Stimulated activated CD8-positive, alpha-beta memory T cell treated with anti-CD3 and anti-CD28 coated beads, Interleukin-12 subunit alpha, Interleukin-12 subunit beta, amount 100 ng/mL, for 1 hour (primary cell): ENCODE results near the gene TUFT1.
"Not testable (repeated sequence)": the region's sequence is repeated elsewhere in the genome, so short reads cannot be mapped to it uniquely, and the experiment has no call there.

Experiments
- DNase-seq: peaks from one replicate; pipeline ENCODE4 v3.0.0-alpha.2; 2020; ENCODE audit warnings: low read depth

The TUFT1 gene

DNA sequence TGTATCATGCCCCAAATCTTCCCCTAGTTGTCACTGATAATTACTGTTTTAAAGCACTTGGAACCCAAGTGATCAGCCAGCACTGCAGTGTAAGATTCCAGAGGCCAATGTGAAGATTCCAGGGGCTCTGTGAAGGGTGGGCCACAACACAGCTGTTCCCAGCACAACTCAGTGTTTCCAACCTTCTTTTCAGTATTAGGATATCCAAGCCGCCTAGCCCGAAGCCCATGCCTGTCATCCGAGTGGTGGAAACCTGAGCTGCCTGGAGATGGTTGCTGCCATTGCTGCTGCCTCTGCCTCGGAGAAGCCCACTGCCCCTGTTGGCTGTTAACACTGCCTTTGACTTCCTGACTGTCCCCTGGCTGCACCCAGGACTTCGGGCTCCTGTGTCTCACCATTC lies 41.3 kb downstream of the TUFT1 start:
- no peak for DNase-seq

DNA sequence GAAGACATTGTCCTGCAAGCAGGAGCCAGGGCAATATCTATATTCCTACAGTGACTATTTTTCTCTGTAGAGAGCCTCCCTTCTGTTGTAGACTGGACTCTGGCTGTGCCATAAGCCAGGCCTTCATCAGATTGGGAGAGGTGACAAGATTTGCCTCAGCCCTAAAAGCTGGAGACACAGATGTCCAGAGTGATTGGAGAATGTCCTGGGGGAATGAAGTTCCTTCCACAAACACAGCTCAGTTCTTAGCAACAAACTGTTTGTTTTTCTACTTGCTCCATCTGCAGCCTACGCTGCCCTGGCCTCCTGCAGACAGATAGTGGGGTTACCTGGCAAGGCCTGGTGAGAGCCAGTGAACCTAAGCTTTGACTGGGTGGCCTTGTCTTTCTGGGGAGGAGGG lies 41.8 kb downstream of the TUFT1 start:
- DNase-seq, result no peak

DNA sequence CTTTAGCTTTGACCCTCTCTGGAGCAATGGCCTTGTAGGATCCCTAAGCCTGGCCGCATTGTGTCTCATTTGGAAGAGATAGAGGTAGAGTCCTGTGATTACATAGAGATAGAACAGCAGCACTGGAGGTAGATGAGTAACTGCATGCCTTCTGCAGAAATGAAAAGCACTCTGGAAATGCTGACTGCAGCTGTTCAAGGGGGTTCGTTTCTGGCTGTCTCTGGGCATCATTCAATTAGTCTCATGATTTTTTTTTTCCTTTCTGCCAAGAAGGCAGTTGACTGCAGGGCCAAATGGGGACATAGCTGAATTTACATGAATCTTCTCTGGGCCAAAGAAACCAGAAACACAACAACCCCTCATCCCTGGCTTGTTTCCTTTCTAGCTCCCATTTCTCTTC lies 43.7 kb downstream of the TUFT1 start:
- DNase-seq, result no peak

DNA sequence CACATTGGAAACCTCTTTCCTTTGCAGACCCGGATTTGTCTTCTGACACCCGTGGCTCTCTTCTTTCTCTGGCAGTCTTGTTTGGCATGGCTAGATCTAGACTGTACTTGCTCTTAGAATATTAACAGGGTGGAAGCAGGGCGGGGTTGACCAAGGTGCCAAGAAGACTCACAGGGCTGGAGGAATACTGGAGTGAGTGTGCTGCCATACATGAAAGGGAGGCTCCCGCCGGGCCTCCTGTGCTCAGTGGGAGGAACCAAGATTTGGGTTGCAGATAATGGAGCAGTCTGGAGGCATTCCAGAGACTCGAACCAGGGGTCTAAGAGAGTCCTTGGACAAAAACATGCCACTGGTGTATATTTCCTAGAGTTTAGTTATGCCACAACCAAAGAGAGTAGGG lies 44.2 kb downstream of the TUFT1 start:
- DNase-seq, result no peak

DNA sequence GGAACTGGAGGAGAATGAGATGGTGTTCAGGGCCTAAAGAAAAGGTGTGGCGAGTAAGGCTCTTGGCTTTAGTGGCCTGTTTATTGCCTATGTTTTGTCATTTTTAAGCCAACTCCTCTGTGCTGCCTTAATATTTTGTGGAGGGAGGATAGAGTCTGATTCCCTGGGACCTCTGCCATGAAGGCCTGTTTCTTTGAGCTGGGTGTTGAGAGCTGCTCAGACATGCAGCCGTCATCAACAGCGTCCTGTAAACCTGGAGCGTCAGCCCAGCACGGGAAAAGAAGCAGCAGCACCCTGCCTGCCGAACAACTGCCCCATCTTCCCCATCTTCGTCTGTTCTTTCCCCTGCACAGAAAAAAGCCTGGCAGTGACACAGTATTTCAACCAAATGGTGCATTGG lies 44.7 kb downstream of the TUFT1 start:
- DNase-seq, result no peak

DNA sequence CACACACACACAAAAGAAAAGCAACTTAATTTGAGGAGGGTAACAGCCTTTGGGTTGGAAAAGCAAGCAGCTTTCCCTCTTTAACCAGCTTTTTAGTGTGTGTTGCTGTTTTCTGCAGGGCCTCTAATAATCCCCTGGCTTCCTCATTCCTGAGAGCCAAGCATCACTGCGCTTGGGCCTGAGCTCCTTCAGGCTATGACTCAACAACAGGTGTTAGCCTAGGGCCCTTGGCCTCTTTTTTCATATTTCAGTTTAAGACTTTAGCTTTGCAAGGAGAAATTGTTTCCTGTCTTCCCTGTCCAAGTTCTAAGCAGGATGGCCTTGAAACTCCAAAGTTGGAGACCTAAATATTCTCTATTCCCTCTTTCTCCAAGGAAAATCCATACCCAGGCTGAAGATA lies 45.5 kb downstream of the TUFT1 start:
- DNase-seq, result no peak

DNA sequence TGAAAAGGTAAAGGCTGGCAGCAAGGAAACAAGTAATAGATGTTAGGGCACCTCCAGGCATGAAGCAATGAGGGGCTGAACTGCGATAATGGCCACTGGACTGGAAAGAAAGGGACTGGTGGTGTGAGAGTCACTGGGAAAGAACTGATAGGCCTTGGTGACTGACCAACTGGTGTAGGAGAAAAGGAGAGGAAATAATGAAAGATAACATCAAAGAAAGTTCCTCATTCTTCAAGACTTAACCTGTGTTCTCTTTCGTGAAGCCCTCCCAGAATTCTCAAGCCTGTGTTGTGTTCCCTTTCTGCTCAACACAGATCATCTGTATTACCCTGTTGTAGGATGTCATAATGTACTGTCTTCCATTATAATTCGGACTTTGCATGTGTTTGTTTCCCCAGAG lies 50.9 kb downstream of the TUFT1 start:
- no peak for DNase-seq

DNA sequence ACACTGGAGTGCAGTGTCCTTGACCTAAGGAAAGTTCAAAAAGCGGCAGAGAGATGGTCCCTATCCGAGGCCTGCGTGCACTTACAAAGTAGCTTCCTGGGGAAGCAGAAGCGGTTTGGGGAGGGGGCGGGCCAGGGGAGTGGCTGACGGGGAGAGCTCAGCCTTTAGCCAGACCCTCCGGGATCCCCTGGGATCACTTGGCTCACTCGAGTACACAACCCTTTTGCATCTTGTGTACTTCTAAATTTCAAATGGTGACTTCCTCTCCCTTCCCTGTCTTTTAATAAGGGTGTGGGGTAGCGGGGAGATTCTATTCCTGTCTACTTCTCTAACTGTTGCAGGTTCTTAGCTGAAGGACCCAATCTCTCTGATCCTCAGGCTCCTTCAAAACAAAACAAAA lies 53.6 kb downstream of the TUFT1 start:
- no peak for DNase-seq

DNA sequence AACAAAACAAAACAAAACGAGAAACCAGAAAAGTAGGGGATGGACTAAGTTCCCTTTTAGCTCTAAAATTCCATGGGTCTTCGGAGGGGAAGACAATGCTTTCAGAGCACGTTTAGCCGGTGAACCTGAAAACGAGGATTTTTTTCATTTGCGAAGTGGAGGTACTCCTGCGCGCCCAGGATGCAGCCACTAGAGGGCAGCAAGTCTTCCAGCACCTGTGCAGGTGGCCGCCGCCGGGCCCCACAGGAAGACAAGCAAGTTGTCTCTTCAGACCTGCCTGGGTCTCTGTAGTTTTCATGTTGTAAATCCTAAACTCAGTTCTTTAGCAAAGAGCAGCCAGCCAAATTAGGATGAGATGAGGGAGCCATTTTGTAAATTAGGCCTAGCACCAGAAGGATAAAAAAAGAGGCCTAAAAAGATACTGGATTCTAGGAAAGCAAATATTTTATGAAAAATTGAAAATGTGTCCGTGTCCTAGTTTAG lies 54.1 kb downstream of the TUFT1 start:
- DNase-seq, result peak; percentile 78

DNA sequence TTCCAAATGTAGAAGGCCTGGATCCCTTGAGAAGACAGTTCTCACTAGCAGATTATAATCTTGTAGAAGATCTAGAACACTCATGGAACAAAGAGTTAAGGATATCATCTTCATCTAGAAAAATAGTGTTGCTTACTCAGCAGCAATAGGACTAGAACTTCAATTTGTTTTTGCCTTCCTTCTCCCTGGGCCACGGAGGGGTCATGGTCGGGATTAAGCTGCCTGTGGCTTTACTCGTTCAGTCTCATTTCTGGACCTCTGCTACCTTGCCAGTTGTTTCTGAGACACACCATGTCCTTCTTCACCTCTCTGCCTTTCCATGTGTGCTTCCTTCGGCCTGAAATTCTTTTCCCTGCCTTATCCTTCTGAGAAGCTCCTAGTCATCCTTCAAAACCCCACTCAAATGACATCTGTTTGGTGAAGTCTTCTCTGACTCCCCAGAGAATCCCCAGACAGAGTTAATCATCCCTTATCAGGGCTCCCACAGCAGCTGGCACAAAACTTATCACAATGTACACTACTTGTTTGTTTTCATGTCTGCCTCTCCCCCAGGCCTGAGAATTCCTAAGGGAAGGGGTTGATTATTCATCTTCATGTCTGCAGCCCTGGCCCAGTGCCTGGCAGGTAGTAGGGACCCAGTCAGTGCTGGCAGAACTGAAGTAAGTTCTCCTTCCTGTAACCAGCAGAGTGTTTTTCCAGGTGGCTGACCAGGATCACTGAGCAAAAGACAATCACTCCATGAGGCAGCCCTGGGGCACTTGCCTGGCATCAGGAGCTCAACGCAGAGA lies 56.3 kb downstream of the TUFT1 start:
- no peak for DNase-seq

DNA sequence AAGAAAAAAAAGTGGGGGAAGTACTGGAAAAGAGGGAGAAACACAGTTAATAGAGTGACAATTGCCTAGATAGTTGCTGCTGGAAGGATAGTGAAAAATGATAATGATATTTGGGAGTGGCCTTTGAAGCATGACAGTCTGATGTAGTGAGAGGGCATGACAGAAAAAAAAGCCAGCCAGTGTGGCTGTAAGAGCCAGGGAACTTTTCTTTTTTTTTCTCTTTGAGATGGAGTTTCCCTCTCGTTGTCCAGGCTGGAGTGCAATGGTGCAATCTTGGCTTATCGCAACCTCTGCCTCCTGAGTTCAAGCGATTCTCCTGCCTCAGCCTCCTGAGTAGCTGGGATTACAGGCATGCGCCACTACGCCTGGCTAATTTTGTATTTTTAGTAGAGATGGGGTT lies 62.4 kb downstream of the TUFT1 start:
- not testable (repeated sequence) for DNase-seq

DNA sequence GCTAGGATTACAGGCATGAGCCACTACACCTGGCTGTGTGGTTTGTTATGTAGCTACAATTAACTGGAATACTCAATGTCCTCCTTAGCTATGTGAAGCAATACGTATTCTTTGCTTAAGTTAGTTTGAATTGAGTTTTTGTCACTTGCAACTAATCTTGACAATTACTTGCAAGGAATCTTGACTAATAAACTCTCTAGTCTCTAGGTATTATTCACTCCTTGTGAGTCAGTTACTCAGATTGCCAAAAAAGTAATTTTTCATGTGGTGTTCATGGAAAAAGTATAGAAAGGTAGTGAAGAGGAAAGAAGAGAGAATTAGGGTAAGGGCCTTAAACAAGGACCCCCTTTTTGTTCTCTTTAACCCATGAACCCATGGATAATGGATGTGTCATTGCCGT lies 64.2 kb downstream of the TUFT1 start:
- DNase-seq, result no peak

DNA sequence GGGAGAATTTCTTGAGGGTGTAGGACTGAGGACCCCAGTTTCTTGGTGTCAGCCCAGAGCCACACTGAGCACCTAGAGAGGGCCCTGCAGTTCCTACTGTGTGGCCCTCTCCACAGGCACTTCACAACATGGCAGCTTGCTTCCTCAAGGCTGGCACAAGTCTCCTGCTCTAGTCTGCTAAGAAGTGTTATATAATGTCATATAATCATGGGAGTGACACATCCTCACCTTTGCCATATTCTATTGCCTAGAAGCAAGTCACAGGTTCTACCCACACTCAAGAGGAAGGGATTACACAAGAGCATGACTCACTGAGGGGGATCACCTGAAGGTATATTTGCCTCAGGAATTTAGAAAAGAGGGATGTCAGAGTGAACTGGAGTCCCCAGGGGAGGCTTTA lies 66.3 kb downstream of the TUFT1 start:
- DNase-seq, result no peak

DNA sequence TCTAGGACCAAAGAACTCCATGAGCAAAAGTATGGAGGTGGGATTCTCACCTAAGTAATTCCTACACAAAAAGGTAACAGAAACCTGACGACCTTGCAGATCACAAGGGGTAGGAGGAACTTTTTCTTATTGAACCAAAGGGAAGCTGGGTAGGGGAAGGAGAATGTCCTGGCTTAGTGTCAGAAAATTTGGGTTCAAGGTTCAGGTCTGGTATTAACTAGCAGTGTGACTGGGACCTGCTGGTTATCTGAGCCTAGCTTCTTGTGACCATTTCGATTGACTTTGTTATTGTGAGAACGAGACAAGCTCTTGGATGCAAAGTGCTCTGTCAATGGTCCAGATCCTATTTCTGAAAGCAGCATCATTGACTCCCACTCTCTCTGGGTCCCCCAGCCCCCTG lies 66.7 kb downstream of the TUFT1 start:
- no peak for DNase-seq

DNA sequence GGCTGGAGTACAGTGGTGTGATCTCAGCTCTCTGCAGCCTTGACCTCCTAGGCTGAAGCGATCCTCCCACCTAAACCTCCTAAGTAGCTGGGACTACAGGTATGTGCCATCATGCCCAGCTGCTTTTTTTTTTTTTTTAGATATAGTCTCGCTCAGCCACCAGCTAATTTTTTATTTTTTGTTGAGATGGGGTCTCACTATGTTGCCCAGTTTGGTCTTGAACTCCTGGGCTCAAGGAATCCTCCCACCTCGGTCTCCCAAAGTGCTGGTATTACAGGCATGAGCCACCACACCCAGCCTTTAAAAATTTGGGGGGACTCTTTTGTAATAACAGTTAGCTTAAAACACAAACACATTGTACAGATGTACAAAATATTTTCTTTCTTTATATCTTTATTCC lies 70.0 kb downstream of the TUFT1 start:
- no peak for DNase-seq

DNA sequence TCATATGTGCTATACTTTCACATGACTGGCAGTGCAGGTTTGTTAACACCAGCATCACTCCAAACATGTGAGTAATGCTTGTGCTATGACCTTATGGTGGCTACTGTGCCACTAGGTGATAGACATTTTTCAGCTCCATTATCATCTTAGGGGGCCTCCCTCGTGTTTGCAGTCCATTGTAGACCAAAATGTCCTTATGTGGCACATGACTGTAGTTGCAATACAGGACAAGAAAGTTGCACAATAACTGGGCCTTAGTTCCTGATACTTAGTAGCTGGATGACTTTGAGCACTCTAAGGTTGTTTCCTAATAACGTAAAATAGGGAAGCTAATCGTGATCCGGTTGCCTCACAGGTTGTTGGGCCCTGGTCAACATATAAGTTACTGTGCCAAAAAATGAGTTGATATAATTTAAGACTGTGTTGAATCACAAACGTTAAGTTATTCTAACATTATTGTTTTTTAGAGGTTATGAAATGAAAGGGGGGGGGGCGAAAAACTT lies 71.2 kb downstream of the TUFT1 start:
- DNase-seq, result no peak

DNA sequence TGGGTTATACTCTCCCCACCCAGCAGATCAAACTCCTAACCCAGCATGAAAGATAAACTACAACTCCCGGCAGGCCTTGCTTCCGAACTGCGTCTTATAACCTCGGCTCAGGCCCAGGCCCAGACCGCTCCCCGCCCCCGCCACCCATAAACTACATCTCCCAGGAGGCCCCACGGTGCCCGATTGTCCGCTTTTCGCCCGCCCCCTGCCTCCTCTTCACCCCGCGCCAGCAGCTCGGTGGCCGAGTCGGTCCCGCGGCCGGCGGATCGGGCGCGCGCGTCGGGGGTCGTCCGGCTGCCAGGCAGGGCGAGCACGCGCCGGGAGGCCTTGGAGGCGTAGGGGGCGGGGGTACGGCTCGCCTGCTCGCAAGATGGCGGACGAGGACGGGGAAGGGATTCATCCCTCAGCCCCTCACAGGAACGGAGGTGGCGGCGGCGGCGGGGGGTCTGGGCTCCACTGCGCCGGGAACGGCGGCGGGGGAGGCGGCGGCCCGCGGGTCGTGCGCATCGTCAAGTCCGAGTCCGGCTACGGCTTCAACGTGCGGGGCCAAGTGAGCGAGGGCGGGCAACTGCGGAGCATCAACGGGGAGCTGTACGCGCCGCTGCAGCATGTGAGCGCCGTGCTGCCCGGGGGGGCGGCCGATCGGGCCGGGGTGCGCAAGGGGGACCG lies 71.9 kb downstream of the TUFT1 start, which contains the start of gene SNX27:
SNX27 (plus strand) TSS at position 219 of the 669 bp plus-strand sequence; CDS start at position 371, 152 bp downstream.
- peak; percentile 76 for DNase-seq

DNA sequence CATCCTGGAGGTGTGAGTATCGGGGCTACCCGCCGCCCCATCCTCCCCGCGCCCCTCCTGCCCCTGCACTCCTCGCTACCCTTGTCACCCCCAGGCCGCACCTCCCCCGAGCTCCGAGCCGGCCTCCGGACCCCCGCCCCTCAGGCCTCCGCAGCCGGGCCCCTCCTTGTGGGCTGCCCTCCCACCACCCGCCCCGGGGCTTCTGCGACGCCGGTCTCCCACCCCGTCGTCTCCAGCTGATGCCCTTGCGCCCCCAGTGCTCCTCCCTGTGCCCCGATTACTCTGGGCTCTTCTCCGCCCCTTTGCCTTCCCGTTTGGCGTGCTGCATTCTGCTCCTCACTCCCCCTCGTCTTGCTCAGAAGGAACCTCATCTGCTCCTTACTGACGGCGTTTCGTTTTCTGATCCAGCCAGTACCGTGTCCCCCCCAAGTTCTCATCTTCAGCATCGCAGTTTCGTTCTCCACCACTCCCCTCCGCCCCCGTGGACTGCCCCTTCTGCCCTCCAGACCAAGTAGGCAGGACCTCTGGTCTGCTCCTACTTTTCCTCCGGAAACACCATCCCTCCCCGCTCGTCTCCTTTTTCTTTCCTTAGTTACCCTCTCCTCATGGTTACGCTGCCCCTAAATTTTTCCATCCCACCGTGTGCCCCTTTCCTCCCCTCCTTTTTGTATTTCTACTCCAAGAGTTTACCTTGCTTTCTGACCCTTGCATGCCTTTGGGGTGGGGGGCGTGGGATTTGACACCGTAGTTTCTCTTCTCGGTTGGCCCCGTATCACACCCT lies 72.6 kb downstream of the TUFT1 start:
- no peak for DNase-seq

DNA sequence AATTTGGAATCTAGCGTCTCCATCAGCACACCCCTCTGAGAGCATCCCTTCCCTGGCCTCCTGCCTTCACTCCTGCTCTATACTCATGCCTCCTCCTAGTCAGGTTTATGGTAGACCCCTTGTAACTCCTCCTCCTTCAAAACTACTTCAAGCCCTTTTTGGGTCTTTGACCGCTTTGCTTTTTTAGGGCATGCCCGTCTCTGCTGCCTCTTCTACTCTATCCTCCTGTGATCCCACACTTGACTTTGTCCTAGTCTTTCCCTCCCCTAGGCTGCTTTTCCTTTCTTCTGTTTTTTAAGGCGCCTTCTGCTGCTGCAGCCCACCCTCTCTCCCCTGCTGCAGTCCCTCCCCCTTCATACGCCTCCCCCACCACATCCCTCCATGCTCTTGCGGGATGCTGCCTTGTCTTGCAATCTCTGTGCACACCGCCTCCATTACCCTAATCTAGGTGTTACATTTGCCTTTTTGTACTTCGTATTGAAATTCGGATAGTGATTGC lies 73.2 kb downstream of the TUFT1 start:
- DNase-seq, result no peak

DNA sequence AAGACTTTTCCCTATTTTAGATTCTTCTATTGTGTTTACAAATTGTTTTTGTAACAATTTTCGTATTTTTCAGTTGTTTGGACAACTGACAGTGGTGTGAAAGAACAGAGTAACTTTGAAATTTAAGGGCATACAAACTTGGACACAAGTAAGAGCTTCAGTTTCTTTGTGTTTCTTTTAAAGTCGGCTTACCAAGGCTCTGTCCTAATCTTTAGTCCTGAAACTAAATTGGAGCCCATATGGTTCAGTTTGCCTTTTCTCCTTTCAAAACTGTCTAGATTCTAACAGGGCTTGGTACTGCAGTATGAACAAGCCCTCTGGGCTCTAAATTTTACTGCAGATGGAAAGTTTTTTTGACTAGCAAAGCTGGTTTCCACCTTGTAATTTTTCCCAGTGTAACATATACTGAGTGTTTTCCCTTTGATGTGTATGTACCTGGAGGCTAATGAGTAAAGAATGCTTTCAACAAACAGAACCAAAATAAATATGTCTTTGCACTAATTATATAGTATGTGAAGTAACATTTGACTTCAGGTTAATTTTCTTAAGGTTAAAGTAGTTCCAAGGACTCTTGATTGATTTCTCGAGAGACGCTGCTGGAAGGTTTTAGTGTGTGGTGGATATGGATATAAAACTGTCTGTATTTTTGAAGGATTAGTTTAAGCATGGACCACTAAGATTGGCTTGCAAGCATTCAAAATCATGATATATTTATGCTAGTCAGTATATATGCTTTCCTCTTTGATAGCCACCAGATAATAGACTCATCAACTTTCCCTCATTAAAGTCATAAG lies 75.8 kb downstream of the TUFT1 start:
- no peak for DNase-seq

DNA sequence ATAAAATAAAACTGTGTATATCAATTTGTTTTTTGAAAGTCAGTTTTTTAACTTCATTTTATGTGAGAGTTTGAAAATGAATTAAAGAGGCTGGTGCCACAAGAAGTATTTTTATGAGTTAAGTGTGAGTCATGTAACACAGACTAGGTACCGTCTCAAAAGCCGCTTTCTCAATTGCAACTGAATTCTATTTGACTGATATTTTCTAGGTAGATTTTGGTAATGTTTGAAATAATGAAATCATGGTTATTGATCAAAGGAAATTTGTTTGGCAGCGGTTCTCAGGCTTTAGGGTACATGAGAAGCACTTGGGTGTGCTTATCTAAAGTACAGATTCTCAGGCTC lies 76.4 kb downstream of the TUFT1 start:
- no peak for DNase-seq

DNA sequence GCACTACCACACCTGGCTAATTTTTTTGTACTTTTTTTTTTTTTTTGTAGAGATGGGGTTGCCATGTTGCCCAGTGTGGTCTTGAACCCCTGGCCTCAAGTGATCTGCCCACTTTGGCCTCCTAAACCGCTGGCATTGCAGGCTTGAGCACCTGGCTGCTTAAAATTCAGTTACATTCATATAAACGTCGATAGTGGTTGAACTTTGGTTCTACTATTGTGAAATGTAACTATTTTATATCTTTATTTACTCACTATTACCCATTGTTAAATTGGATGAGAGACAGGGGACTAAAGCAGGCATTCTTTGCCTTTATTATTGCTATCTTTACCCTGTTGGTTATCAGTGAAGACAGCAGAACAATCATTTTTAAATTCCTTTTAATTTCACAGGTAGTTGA lies 77.9 kb downstream of the TUFT1 start:
- no peak for DNase-seq
